ENCODE measurements around the gene TFE3.

DNA sequence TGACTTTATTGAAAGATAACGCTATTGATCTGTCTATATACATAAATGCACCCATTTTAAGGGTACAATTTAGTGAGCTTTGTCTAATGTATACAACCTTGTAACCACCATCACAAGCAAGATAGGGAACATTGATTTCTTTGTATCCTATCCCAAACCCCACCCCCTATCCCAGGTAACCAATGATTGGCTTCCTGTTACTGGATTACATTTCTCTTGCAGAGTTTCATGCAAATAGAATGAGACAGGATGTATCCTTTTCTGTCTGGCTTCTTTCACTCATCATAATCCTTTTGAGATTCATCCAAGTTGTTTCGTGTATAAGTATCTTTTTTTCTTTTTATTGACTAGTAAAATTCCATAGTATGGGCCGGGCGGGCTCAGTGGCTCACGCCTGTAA lies 39.5 kb downstream of the TFE3 start:
- TF ChIP-seq EZH2 (IDR thresholded peaks at IDR 0.05) (no peak), POLR2AphosphoS5 (IDR thresholded peaks at IDR 0.05; ENCODE audit: borderline replicate concordance, low read depth, low read length) (no peak)
